Fibroblast of skin of left biceps (primary cell): ENCODE results near the gene SLC35A5.
A peak's percentile ranks its signal among the peaks of the same experiment; 100 is the strongest.
"Not testable (repeated sequence)": the region's sequence is repeated elsewhere in the genome, so short reads cannot be mapped to it uniquely, and the experiment has no call there.

Experiments
- DNase-seq, 2 experiments: peaks; one replicate each; pipeline ENCODE4 v3.0.0-alpha.2; 2013; ENCODE audit warnings: low read depth in 2 of 2

The SLC35A5 gene

GRCh38 chr3:112561734-112562529, at the start of gene SLC35A5, which contains the start of gene ATG3:
TSS of gene SLC35A5 (plus strand) at chr3:112562045. CDS start at chr3:112563404, 1,359 bp downstream.
TSS of gene ATG3 (minus strand) at chr3:112561962. CDS start at chr3:112561528, 434 bp downstream.
- DNase-seq = peak; percentile 96

GRCh38 chr3:112512320-112512719, 49.5 kb upstream of the SLC35A5 start:
- DNase-seq = no peak

- DNase-seq = no peak
Observed at GRCh38 chr3:112514527-112515128, 47.2 kb upstream of the SLC35A5 start.

- DNase-seq = not testable (repeated sequence)
Observed at GRCh38 chr3:112518970-112519369, 42.9 kb upstream of the SLC35A5 start.

- peak; percentile 18 to 29 for DNase-seq
Observed at GRCh38 chr3:112519424-112520001, 42.3 kb upstream of the SLC35A5 start.

GRCh38 chr3:112524127-112524526, 37.7 kb upstream of the SLC35A5 start:
- not testable (repeated sequence) for DNase-seq

GRCh38 chr3:112530573-112530972, 31.3 kb upstream of the SLC35A5 start:
- DNase-seq = no peak

GRCh38 chr3:112531358-112531781, 30.5 kb upstream of the SLC35A5 start:
- DNase-seq = peak in 1 of 2 experiments; percentile 3

- no peak for DNase-seq
Observed at GRCh38 chr3:112539825-112540650, 21.8 kb upstream of the SLC35A5 start.

GRCh38 chr3:112546216-112546759, 15.6 kb upstream of the SLC35A5 start:
- DNase-seq = no peak

- no peak for DNase-seq
Observed at GRCh38 chr3:112550859-112551258, 11.0 kb upstream of the SLC35A5 start.

GRCh38 chr3:112555535-112556170, 6.2 kb upstream of the SLC35A5 start:
- DNase-seq = no peak

- no peak for DNase-seq
Observed at GRCh38 chr3:112557976-112558375, 3.9 kb upstream of the SLC35A5 start.

GRCh38 chr3:112560307-112560706, 1.5 kb upstream of the SLC35A5 start:
- DNase-seq = no peak

- DNase-seq = peak; percentile 49 to 57
Observed at GRCh38 chr3:112560721-112561483, 943 bp upstream of the SLC35A5 start.

GRCh38 chr3:112561484-112561733, 436 bp upstream of the SLC35A5 start:
- no peak for DNase-seq

GRCh38 chr3:112564247-112564939, 2.5 kb downstream of the SLC35A5 start:
- DNase-seq = not testable (repeated sequence)

- no peak for DNase-seq
Observed at GRCh38 chr3:112564940-112565305, 3.1 kb downstream of the SLC35A5 start.

GRCh38 chr3:112568642-112569041, 6.8 kb downstream of the SLC35A5 start:
- DNase-seq = no peak

- no peak for DNase-seq
Observed at GRCh38 chr3:112569265-112569664, 7.4 kb downstream of the SLC35A5 start.
